SK-N-SH (cell line): ENCODE measurements around the gene TMPRSS12. TPM values are rescaled to one million over a fixed set of nuclear protein-coding genes. Genes with fewer than 3 reads are reported as not detected.

ENCODE experiments used
- CTCF ChIA-PET: fragments of 300-600, 350-600 bp; formaldehyde crosslinking; extraction: SDS; loops from one replicate; lab custom pipeline; 2021; lab: Yijun Ruan, JAX
- POLR2A ChIA-PET: fragments of 350-600 bp; sonication (Branson Sonifier 250); formaldehyde crosslinking; extraction: SDS; loops from one replicate; lab custom pipeline; 2020; ENCODE audit warnings: antibody characterized with exemption, inconsistent platforms; lab: Yijun Ruan, JAX
- DNase-seq: peaks from one replicate; pipeline ENCODE4 v3.0.0; 2012
- H2AFZ ChIP-seq: fragments of 200-600 bp; sonication (generic); 2 replicates; pipeline ENCODE4 v1.8.1; 2016; ENCODE audit warnings: antibody characterized with exemption, mild to moderate bottlenecking, low read depth
- H3F3A ChIP-seq: fragments of 200-600 bp; sonication (generic); replicated peaks from 2 replicates; pipeline ENCODE3; 2016; ENCODE audit warnings: antibody characterized with exemption, mild to moderate bottlenecking; ENCODE audit not compliant: insufficient read depth
- H3K27ac ChIP-seq, 2 experiments: fragments of 200-500 bp in 1 of 2; fragments of 200-600 bp in 1 of 2; sonication (Bioruptor generic) in 1 of 2; sonication (generic), shearing (Covaris generic) in 1 of 2; 2 replicates each; pipeline versions ENCODE4 v1.5.1 to v1.6.1; 2014 to 2016; ENCODE audit warnings: low read depth in 2 of 2, inconsistent platforms in 1 of 2, low read length in 1 of 2, mild to moderate bottlenecking in 1 of 2, mixed read lengths in 1 of 2
- H3K27me3 ChIP-seq: fragments of 200-600 bp; sonication (generic), shearing (Covaris generic); 2 replicates; pipeline ENCODE4 v1.6.1; 2016; ENCODE audit warnings: mixed run types; ENCODE audit not compliant: insufficient read depth
- H3K36me3 ChIP-seq, 2 experiments: fragments of 200-500 bp in 1 of 2; fragments of 200-600 bp in 1 of 2; sonication (Bioruptor generic) in 1 of 2; sonication (generic) in 1 of 2; replicated peaks in 1 of 2; 2 replicates each; pipeline versions ENCODE3 to v1.5.1; 2014 to 2016; ENCODE audit warnings: low read length in 1 of 2, mild to moderate bottlenecking in 1 of 2; ENCODE audit not compliant: insufficient read depth in 2 of 2, control insufficient read depth in 1 of 2
- H3K4me1 ChIP-seq, 2 experiments: fragments of 200-500 bp in 1 of 2; fragments of 200-600 bp in 1 of 2; sonication (Bioruptor generic) in 1 of 2; sonication (generic), shearing (Covaris generic) in 1 of 2; 2 replicates each; pipeline versions ENCODE4 v1.5.1 to v1.6.1; 2014 to 2016; ENCODE audit warnings: low read depth in 1 of 2, low read length in 1 of 2, mixed run types in 1 of 2; ENCODE audit not compliant: insufficient read depth in 2 of 2, control insufficient read depth in 1 of 2
- H3K4me2 ChIP-seq: fragments of 200-600 bp; sonication (generic), shearing (Covaris generic); 2 replicates; pipeline ENCODE4 v1.6.1; 2017; ENCODE audit warnings: mixed run types
- H3K4me3 ChIP-seq, 2 experiments: fragments of 200-500 bp in 1 of 2; fragments of 200-600 bp in 1 of 2; sonication (Bioruptor generic) in 1 of 2; sonication (generic), shearing (Covaris generic) in 1 of 2; 2 replicates each; pipeline versions ENCODE4 v1.5.1 to v1.8.1; 2014 to 2016; ENCODE audit warnings: low read depth in 2 of 2, inconsistent platforms in 1 of 2, low read length in 1 of 2, mild to moderate bottlenecking in 1 of 2, mixed read lengths in 1 of 2, moderate library complexity in 1 of 2
- H3K79me2 ChIP-seq: fragments of 200-600 bp; sonication (generic); 2 replicates; pipeline ENCODE4 v1.8.1; 2017; ENCODE audit warnings: mild to moderate bottlenecking; ENCODE audit not compliant: insufficient read depth
- H3K9ac ChIP-seq: fragments of 200-600 bp; sonication (generic); 2 replicates; pipeline ENCODE4 v1.6.1; 2017; ENCODE audit warnings: mixed run types
- H3K9me2 ChIP-seq: fragments of 200-600 bp; sonication (generic); 2 replicates; pipeline ENCODE4 v1.6.1; 2017; ENCODE audit warnings: mixed run types
- H3K9me3 ChIP-seq: fragments of 200-600 bp; sonication (generic); 2 replicates; pipeline ENCODE4 v1.6.1; 2017; ENCODE audit warnings: mixed run types, mild to moderate bottlenecking, moderate library complexity
- H4K20me1 ChIP-seq: fragments of 200-600 bp; sonication (generic); 2 replicates; pipeline ENCODE4 v1.6.1; 2017; ENCODE audit warnings: mild to moderate bottlenecking, mixed run types; ENCODE audit not compliant: insufficient read depth
- CTCF ChIP-seq: fragments of 200-600 bp; sonication (generic); IDR thresholded peaks from 2 replicates; pipeline ENCODE4 v1.6.1; 2017; ENCODE audit warnings: antibody characterized with exemption, mild to moderate bottlenecking, moderate library complexity
- ELF1 ChIP-seq: IDR thresholded peaks from 2 replicates; pipeline ENCODE4 v1.4.0; 2012
- EZH2phosphoT487 ChIP-seq: fragments of 200-600 bp; sonication (generic); IDR thresholded peaks from 2 replicates; pipeline ENCODE4 v1.6.1; 2017; ENCODE audit warnings: low read depth, mixed run types, mild to moderate bottlenecking, antibody characterized with exemption, moderate library complexity, borderline replicate concordance
- FOXJ3 ChIP-seq: sonication (generic); formaldehyde crosslinking; IDR thresholded peaks from 2 replicates; pipeline ENCODE4 v1.5.1; 2020; ENCODE audit warnings: mild to moderate bottlenecking, missing genetic modification reagents
- GABPA ChIP-seq: IDR thresholded peaks from 2 replicates; pipeline ENCODE4 v1.4.0; 2012; ENCODE audit warnings: low read depth, mild to moderate bottlenecking
- IRF3 ChIP-seq: fragments of 150-350 bp; IDR thresholded peaks from 2 replicates; pipeline ENCODE4 v1.6.1; 2016; ENCODE audit warnings: mild to moderate bottlenecking, low read depth, low read length
- MXI1 ChIP-seq: IDR thresholded peaks from 2 replicates; pipeline ENCODE4 v1.6.1; 2012; ENCODE audit warnings: mild to moderate bottlenecking, low read depth, low read length, improper control_type of control experiment
- NRF1 ChIP-seq: IDR thresholded peaks from 2 replicates; pipeline ENCODE4 v1.6.1; 2012; ENCODE audit warnings: low read depth, mild to moderate bottlenecking, low read length
- PBX3 ChIP-seq: IDR thresholded peaks from 2 replicates; pipeline ENCODE4; 2012
- POLR2AphosphoS5 ChIP-seq: IDR thresholded peaks from 2 replicates; pipeline ENCODE4 v1.6.1; 2012; ENCODE audit warnings: low read depth, low read length
- REST ChIP-seq: IDR thresholded peaks from 2 replicates; pipeline ENCODE4 v1.6.1; 2012; ENCODE audit warnings: mild to moderate bottlenecking, low read depth, low read length, moderate library complexity
- ZBTB33 ChIP-seq: IDR thresholded peaks from 2 replicates; pipeline ENCODE4 v1.4.0; 2012; ENCODE audit warnings: low read depth, borderline replicate concordance
- WGBS: methylation state at CpG from one replicate; pipeline ENCODE4 v1.1.6; 2017; ENCODE audit warnings: low lambda C conversion rate; 5-methylcytosine and 5-hydroxymethylcytosine counted together
- polyA plus RNA-seq, 3 experiments: library from polyadenylated mRNA; depleted of rRNA; stranded (reverse); fragments of >200 nt; gene quantifications; 2 replicates each; pipeline ENCODE4 v1.2.3, GENCODE V29; 2012

TMPRSS12 gene
- polyA plus RNA-seq, 1 of the 3 experiments (the other 2 are of a cell fraction) = not detected

GRCh38 chr12:50922820-50923219, 80.1 kb downstream of the TMPRSS12 start (continued):
- TF ChIP-seq CTCF (no peak), POLR2AphosphoS5 (peak; percentile 52; the same call in 1 of the 2 replicates), NRF1 (no peak), ELF1 (no peak), REST (no peak), PBX3 (peak; percentile 87)

- no peak for TF ChIP-seq IRF3
- no peak for TF ChIP-seq GABPA
- TF ChIP-seq MXI1 = no peak
- no peak for TF ChIP-seq FOXJ3 (CRISPR knock-in tag)
- no peak for TF ChIP-seq NRF1
- TF ChIP-seq EZH2phosphoT487 = no peak
- no peak for TF ChIP-seq ZBTB33
- Histone ChIP-seq H2AFZ (peak overlapping the region; percentile 96), H3K36me3 (no peaks in the 10 kb centered on the region), H4K20me1 (no peaks in the 10 kb centered on the region), H3K4me3 (peak overlapping the region in 1 of 2 experiments; percentile 59; a peak in 2 of 4 replicates), H3K4me2 (peak overlapping the region; percentile 81), H3K4me1 (peaks cover 11 to 31% of the 10 kb centered on the region in 2 experiments), H3K79me2 (no peaks in the 10 kb centered on the region), H3F3A (peaks cover 3% of the 10 kb centered on the region), H3K27me3 (no peaks in the 10 kb centered on the region), H3K9me3 (no peaks in the 10 kb centered on the region), H3K9ac (peak overlapping the region; percentile 49; the same call in 1 of the 2 replicates), H3K27ac (peak overlapping the region; percentile 71 to 96; a peak in 3 of 4 replicates), H3K9me2 (no peaks in the 10 kb centered on the region)
- ChIA-PET CTCF (interaction anchor here (1.7 to 2.6 kb wide), 2 partner anchors 63 to 98 kb away, joined by 6 to 17 read pairs; no protein-coding TSS in a partner anchor), POLR2A (no interaction called here)
- no peak for DNase-seq
- 84% methylated on average over 8 of the region's 8 CpGs for WGBS
These were observed 80.8 kb downstream of the TMPRSS12 start for GRCh38 chr12:50923361-50924130.
